Right cardiac atrium (tissue), 5 donors: ENCODE data around the gene UBB. TPM values are rescaled to one million over a fixed set of nuclear protein-coding genes. Genes with fewer than 3 reads are reported as not detected.
A peak's percentile ranks its signal among the peaks of the same experiment; 100 is the strongest.

ENCODE experiments used
- ATAC-seq, 2 donors: fragments of 200-7000 bp; cut with Tn5 transposase; one replicate each; pipeline versions ENCODE4 v1.8.0 to v1.9.1; 2020; ENCODE audit warnings: moderate library complexity in 2 of 2, mild to moderate bottlenecking in 1 of 2
- DNase-seq, 3 donors: peaks; one replicate each; pipeline ENCODE4 v3.0.0-alpha.2; 2020
- H3K27ac ChIP-seq: one replicate; pipeline ENCODE4 v1.5.1; 2013; ENCODE audit warnings: mild to moderate bottlenecking, low read length, control low read depth, moderate library complexity
- H3K27me3 ChIP-seq: one replicate; pipeline ENCODE4 v1.6.1; 2013; ENCODE audit not compliant: control insufficient read depth, insufficient read depth
- H3K4me1 ChIP-seq: one replicate; pipeline ENCODE4 v1.6.1; 2013; ENCODE audit warnings: low read length; ENCODE audit not compliant: control insufficient read depth, insufficient read depth
- H3K4me3 ChIP-seq: one replicate; pipeline ENCODE4 v1.5.1; 2013; ENCODE audit warnings: low read length, control low read depth
- H3K9me3 ChIP-seq: one replicate; pipeline ENCODE4 v1.6.1; 2013; ENCODE audit warnings: low read length; ENCODE audit not compliant: control insufficient read depth
- WGBS: extraction: QIAGEN DNeasy Blood & Tissue Kit; methylation state at CpG from one replicate; pipeline ENCODE4 v1.1.7; 2013; 5-methylcytosine and 5-hydroxymethylcytosine counted together
- intact Hi-C, 4 donors: fragments of 100-400 bp; cut with DNase I; formaldehyde crosslinking; loops; one replicate each; pipeline versions ENCODE4 v1.11.0 to v1.14.0; 2022 to 2023
- long read RNA-seq, 4 donors: library from polyadenylated mRNA; unstranded; transcript quantifications; one replicate each; pipeline ENCODE4 v2.0.0, GENCODE V29; 2020 to 2021
- polyA plus RNA-seq: library from polyadenylated mRNA; stranded (reverse); fragments of 200-250 nt; gene quantifications from one replicate; pipeline ENCODE4 v1.2.3, GENCODE V29; 2013
- total RNA-seq, 4 donors: library from RNA; stranded (reverse); fragmentation: NEBNext Ultra II Directional; extraction: Animal tissue kit (Norgen Biotek cat#: 25700); gene quantifications; one replicate each; pipeline ENCODE4 v1.2.1, GENCODE V29; 2021
- donor health status: healthy with polysubstance abuse.
- donor health status: DM: no; HTN: yes; CAD: no.
- donor health status: DM: no; HTN: no; CAD: no.
- donor health status: DM: no; HTN: yes; CAD: no; lungs with severe emphysema.
- donor health status: DM: yes; HTN: yes; CAD: no.

UBB gene
- total RNA-seq (1,000 to 10,000 TPM; 1,353 to 1,780 (median 1,568) TPM), polyA plus RNA-seq (1,446 TPM)
- long read RNA-seq, donor 1, transcript UBB-201 (2 exons, 1,225 nt) = major isoform, 412 of 427 reads
- long read RNA-seq, donor 1, transcript UBB-203 (2 exons, 1,012 nt) = minor isoform, 6 of 427 reads
- long read RNA-seq, donor 1, partial matches to known transcripts = 8 of 427 reads
- long read RNA-seq, donor 1, other reads (novel, unspliced or antisense) = 1 of 427 reads
- long read RNA-seq, donor 2, transcript UBB-201 (2 exons, 1,225 nt) = major isoform, 238 of 254 reads
- long read RNA-seq, donor 2, partial matches to known transcripts = 12 of 254 reads
- long read RNA-seq, donor 2, other reads (novel, unspliced or antisense) = 1 of 254 reads
- long read RNA-seq, donor 3, transcript UBB-201 (2 exons, 1,225 nt) = major isoform, 126 of 129 reads
- long read RNA-seq, donor 3, partial matches to known transcripts = 0 of 129 reads
- long read RNA-seq, donor 3, other reads (novel, unspliced or antisense) = 2 of 129 reads
- long read RNA-seq, donor 4, transcript UBB-201 (2 exons, 1,225 nt) = major isoform, 181 of 192 reads
- long read RNA-seq, donor 4, partial matches to known transcripts = 0 of 192 reads
- long read RNA-seq, donor 4, other reads (novel, unspliced or antisense) = 7 of 192 reads

DNA sequence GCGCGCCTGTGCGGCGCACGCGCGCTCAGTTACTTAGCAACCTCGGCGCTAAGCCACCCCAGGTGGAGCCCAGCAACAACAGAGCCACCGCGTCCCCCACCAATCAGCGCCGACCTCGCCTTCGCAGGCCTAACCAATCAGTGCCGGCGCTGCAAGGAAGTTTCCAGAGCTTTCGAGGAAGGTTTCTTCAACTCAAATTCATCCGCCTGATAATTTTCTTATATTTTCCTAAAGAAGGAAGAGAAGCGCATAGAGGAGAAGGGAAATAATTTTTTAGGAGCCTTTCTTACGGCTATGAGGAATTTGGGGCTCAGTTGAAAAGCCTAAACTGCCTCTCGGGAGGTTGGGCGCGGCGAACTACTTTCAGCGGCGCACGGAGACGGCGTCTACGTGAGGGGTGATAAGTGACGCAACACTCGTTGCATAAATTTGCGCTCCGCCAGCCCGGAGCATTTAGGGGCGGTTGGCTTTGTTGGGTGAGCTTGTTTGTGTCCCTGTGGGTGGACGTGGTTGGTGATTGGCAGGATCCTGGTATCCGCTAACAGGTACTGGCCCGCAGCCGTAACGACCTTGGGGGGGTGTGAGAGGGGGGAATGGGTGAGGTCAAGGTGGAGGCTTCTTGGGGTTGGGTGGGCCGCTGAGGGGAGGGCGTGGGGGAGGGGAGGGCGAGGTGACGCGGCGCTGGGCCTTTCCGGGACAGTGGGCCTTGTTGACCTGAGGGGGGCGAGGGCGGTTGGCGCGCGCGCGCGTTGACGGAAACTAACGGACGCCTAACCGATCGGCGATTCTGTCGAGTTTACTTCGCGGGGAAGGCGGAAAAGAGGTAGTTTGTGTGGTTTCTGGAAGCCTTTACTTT is at the start of gene UBB:
TSS of gene UBB (plus strand) at position 452 of the 856 bp plus-strand sequence. CDS start 817 bp downstream, outside the sequence.
- under 1% methylated on average over 67 of the region's 67 CpGs for WGBS

DNA sequence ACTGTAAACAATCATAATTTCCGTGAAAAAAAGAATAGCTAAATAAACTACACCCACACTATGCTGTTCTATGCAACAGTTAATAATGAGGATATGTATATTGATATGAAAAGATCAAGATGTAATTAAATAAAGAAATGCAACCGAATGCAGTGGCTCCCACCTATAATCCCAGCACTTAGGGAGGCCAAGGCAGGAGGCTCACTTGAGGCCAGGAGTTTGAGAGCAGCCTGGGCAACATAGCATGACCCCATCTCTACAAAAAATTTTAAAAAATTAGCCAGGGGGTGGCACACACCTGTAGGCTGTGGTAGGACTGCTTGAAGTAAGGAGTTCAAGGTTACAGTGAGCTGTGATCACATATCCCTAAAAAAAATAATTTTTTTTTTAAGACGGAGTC is 42.5 kb upstream of the UBB start:
- no peak overlapping the region for H3K27ac ChIP-seq
- intact Hi-C loops = no loop called here
- ATAC-seq (no peak), DNase-seq (no peak)
- 92% methylated on average over 3 of the region's 3 CpGs for WGBS
- no peaks in the 10 kb centered on the region for H3K4me1 ChIP-seq
- no peaks in the 10 kb centered on the region for H3K9me3 ChIP-seq
- H3K27me3 ChIP-seq = no peaks in the 10 kb centered on the region
- no peak overlapping the region for H3K4me3 ChIP-seq

More for the DNA sequence above, at the start of gene UBB:
- intact Hi-C loops = no loop called here
- peak within 1 kb of the TSS; percentile 90 for H3K4me3 ChIP-seq
- no peaks in the 10 kb centered on the region for H3K27me3 ChIP-seq
- peak within 1 kb of the TSS; percentile 85 for H3K27ac ChIP-seq
- DNase-seq (peak; percentile 98 to 99 (median 98)), ATAC-seq (peak; percentile 99)
- no peaks in the 10 kb centered on the region for H3K9me3 ChIP-seq
- H3K4me1 ChIP-seq = no peaks in the 10 kb centered on the region

- Histone ChIP-seq H3K27ac (no peak overlapping the region), H3K27me3 (no peaks in the 10 kb centered on the region), H3K4me1 (no peaks in the 10 kb centered on the region), H3K9me3 (no peaks in the 10 kb centered on the region), H3K4me3 (no peak overlapping the region)
- intact Hi-C loops = no loop called here
- WGBS = 100% methylated on average over 1 of the region's 1 CpG
- ATAC-seq (no peak), DNase-seq (no peak)
These were observed 41.5 kb upstream of the UBB start for GRCh38 chr17:16339402-16339801.

GRCh38 chr17:16339959-16340358 is 40.9 kb upstream of the UBB start:
- no peak for ATAC-seq
- H3K27ac ChIP-seq = no peak overlapping the region
- H3K9me3 ChIP-seq = no peaks in the 10 kb centered on the region
- no peak overlapping the region for H3K4me3 ChIP-seq
- no peaks in the 10 kb centered on the region for H3K27me3 ChIP-seq
- 97% methylated on average over 1 of the region's 1 CpG for WGBS
- no peaks in the 10 kb centered on the region for H3K4me1 ChIP-seq
- DNase-seq = no peak
- intact Hi-C loops = no loop called here

DNA sequence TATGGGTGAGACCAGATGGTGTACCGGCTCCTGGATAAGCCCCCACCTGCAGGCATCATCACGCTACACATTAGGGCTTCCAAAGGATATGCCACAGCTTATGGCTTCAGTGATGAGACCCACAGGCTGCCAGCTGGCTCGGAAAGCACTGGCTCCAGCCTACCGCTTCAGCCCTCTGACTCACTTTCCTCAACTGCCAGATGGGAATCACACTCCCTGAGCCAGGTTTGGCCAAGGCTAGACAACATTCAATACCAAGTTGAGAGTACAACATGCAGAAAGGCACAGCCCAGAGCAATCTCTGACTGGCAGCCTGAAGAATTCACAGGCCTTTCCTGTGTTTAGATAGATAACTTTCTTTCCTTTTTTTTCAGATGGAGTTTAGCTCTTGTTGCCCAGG is 37.9 kb upstream of the UBB start:
- DNase-seq = no peak
- 93% methylated on average over 4 of the region's 4 CpGs for WGBS
- intact Hi-C loops = no loop called here
- H3K9me3 ChIP-seq = no peaks in the 10 kb centered on the region
- ATAC-seq = no peak
- H3K27me3 ChIP-seq = no peaks in the 10 kb centered on the region
- H3K27ac ChIP-seq = no peak overlapping the region
- no peak overlapping the region for H3K4me3 ChIP-seq
- no peaks in the 10 kb centered on the region for H3K4me1 ChIP-seq

DNA sequence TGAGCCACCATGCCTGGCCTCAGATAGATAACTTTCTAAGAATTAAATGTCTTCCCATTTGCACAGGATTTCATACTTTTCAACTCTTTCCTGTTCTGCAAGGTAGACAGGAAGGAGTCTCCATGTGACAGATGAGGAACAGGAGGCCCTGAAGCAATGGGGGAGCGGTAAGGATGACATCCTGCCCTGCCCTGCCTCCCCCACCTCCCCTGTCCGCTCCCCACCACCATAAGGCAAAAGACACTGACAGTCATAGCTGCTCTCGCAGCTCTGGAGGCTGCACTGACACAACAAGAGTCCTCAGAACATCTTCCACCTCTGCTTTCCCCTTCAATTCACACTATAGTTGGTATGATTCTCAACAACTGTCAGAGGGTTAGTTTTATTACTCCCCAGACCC is 37.3 kb upstream of the UBB start:
- ATAC-seq = no peak
- Histone ChIP-seq H3K27me3 (no peaks in the 10 kb centered on the region), H3K9me3 (no peaks in the 10 kb centered on the region), H3K4me3 (no peak overlapping the region), H3K4me1 (no peaks in the 10 kb centered on the region), H3K27ac (no peak overlapping the region)
- intact Hi-C loops = no loop called here
- no peak for DNase-seq
- WGBS = 90% methylated on average over 3 of the region's 3 CpGs

- Histone ChIP-seq H3K27ac (no peak overlapping the region), H3K4me3 (no peak overlapping the region), H3K27me3 (no peaks in the 10 kb centered on the region), H3K4me1 (no peaks in the 10 kb centered on the region), H3K9me3 (no peaks in the 10 kb centered on the region)
- no peak for ATAC-seq
- 75% methylated on average over 5 of the region's 5 CpGs for WGBS
- no peak for DNase-seq
- intact Hi-C loops = no loop called here
These were observed 35.3 kb upstream of the UBB start for GRCh38 chr17:16345565-16345964.

GRCh38 chr17:16346721-16347271 is 34.1 kb upstream of the UBB start:
- no peak overlapping the region for H3K4me3 ChIP-seq
- ATAC-seq (no peak), DNase-seq (no peak)
- WGBS = 95% methylated on average over 6 of the region's 6 CpGs
- no peaks in the 10 kb centered on the region for H3K9me3 ChIP-seq
- no peak overlapping the region for H3K27ac ChIP-seq
- H3K4me1 ChIP-seq = no peaks in the 10 kb centered on the region
- intact Hi-C loops = no loop called here
- H3K27me3 ChIP-seq = no peaks in the 10 kb centered on the region

- Histone ChIP-seq H3K4me3 (no peak overlapping the region), H3K27ac (no peak overlapping the region), H3K4me1 (no peaks in the 10 kb centered on the region), H3K9me3 (no peaks in the 10 kb centered on the region), H3K27me3 (no peaks in the 10 kb centered on the region)
- ATAC-seq = no peak
- intact Hi-C loops = no loop called here
- no peak for DNase-seq
- 93% methylated on average over 6 of the region's 6 CpGs for WGBS
These were observed 32.3 kb upstream of the UBB start for GRCh38 chr17:16348586-16348985.

DNA sequence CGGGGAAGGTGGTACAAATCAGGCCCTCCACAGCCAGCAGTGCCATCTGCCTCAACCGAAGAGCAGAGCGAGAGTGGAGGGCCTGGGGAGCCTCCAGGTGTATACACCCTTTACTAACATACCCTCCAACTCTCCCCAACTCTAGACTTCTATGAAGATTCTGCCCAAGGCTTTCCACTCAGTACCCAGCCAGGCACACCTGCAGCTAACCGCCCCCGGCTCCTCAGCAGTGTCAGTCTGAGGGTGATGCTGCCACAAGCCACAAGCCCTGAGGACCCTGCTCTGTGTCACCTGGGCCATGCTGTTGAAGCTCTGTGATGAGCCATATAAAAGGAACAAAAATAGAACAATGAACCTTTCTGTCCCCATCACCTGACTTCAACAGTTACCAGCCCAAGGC is 31.5 kb upstream of the UBB start:
- Histone ChIP-seq H3K4me1 (no peaks in the 10 kb centered on the region), H3K27ac (no peak overlapping the region), H3K4me3 (no peak overlapping the region), H3K27me3 (no peaks in the 10 kb centered on the region), H3K9me3 (no peaks in the 10 kb centered on the region)
- DNase-seq (no peak), ATAC-seq (no peak)
- intact Hi-C loops = no loop called here
- 97% methylated on average over 5 of the region's 5 CpGs for WGBS

- Histone ChIP-seq H3K4me1 (no peaks in the 10 kb centered on the region), H3K9me3 (no peaks in the 10 kb centered on the region), H3K4me3 (peak overlapping the region; percentile 83), H3K27me3 (no peaks in the 10 kb centered on the region), H3K27ac (no peak overlapping the region)
- intact Hi-C loops = no loop called here
- 48% methylated on average over 10 of the region's 10 CpGs for WGBS
- DNase-seq (no peak), ATAC-seq (no peak)
These were observed 29.1 kb upstream of the UBB start for GRCh38 chr17:16351831-16352230.
